Measurements from ENCODE around the gene FAM98B.

FAM98B gene

DNA sequence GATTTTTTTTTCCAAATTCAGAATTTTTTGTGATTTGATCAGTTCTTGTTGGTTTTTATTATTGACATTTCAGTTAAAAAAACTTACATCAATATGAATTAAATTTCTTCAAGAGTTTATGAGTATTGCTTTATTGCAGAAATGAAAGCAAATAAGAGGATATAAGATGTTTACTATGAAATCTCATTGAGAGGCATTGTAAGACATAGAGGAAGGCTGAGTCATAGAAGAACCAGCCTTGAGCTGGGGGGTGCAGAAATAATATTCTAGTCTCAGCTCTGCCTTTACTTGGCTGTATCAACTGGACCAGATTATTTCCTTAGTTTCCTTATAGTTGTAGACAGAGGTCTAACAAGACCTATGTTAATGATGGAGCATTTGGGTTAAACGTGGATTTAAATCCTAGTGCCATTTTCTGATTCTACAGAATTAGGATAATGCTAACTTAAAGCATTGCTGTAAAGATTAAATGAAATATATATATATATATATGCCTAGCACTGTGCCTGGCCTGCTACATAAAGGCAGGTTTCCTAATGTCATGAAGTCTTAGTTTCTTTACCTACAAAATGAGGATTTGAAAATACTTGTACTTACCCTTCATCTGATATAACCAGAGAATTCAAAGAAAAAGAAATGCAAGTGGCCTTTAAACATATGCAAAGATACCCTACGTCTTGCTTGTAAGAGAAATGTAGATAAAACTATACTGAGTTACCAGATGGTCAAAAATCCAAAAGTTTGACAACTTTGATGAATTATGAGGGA lies 7.3 kb downstream of the FAM98B start:
- peak; percentile 35 for DNase-seq

DNA sequence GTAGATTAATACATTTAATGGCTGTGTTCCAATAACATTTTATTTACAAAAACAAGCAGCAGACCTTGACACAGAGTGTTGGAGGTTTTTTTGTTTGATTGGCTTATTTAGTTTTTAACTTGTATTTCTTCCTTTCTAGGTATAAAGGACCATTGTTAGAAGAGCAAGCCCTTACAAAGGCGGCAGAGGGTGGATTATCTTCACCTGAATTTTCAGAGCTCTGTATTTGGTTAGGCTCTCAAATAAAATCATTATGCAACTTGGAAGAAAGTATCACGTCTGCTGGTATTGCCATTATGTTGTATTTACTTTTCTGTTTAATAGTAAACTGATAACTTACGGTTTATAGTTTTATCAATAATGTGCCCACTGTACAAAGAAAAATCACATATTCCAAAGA lies 10.0 kb downstream of the FAM98B start:
- DNase-seq, result no peak

DNA sequence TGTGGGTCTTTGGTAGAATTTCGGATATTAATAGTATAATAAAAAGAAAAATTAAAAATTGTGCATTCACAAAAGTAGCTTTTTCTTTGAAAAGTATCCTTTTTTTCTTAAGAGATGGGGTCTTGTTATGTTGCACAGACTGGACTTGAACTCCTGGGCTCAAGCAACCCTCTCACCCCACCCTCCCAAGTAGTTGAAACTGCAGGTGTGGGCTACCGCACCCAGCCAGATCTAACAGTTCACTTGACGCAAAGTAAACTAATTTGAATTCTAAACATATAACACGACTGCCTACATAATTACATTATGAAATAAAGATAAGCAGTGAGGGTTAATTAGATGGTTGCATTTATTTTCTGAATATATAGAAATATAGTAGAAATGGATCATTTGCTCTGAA lies 10.7 kb downstream of the FAM98B start:
- no peak for DNase-seq

DNA sequence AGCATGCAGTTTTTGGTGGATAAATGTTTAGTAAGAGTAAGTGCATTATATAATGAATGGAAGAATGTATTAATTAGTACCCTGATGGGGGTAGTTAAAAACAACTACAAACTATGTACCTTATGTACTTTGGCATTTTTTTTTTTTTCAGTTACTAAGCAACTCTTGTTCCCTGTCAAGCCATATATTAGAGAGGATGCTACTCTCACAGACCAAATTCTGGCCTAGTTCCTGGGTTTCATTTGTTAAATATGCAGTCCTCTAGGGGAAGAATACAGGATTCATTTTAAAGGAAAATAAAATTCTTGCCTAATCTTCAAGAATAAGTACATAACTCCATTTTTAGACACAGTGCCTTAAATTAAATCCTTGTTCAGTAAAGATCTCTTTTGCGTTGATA lies 16.9 kb downstream of the FAM98B start:
- no peak for DNase-seq

DNA sequence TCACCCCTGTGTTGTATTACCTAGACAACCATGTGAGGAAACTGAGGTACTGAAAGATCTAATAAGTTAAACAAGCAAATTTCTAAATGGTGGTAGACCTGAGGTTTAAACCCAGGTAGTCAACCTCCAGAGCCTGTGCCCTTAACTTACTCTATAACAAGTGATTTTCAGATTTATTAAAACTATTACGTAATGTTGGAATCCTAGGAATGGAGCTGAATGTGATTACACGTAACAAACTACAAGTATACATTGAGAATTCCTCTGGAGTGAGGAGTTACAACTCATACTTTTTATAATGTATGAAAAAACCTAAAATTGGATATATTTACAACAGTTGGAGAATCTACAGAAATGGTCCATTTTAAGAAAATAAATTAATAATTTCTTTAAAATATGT lies 18.0 kb downstream of the FAM98B start:
- DNase-seq, result peak; percentile 18

DNA sequence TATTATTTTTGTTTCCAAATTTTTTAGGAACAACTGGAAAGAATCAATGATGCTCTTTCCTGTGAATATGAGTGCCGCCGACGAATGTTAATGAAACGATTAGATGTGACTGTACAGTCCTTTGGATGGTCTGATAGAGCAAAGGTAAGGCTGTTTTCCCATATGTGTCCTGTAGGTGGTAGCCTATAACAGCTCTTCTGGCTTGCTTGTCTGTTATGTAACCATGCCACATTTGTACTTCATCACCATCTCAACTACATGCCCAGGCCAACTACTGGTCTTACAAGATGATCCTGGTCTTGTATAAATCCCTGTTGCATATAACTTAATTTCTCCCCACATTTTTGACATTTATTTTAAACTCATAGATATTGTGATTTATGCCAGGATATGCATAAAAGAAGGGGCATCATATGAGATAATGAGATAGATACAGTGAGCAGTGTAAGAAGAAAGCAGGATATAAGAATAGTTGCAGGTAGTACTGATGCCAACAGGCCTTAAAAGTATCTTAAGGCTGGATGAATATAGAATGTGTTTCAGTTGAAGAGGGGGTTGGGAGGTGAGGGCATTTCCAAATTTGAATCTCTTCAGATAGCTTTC lies 20.3 kb downstream of the FAM98B start:
- peak; percentile 69 for DNase-seq

DNA sequence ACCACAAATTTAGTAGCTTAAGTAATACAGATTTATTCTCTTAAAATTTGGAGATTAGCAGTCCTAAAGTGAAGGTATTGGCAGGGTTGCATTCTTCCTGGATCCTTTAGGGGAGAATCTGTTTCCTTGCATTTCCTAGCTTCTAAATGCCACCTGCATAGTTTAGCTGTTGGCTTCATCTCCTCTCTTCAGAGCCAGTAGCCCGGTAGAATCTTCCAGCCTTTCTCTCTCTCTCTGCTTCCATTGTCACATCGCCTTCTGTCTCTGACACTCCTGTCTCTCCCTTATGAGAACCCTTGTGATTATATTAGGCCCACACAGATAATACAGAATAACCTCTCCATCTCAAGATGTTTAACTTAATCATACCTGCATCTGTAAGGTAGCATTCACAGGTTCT lies 21.4 kb downstream of the FAM98B start:
- no peak for DNase-seq

DNA sequence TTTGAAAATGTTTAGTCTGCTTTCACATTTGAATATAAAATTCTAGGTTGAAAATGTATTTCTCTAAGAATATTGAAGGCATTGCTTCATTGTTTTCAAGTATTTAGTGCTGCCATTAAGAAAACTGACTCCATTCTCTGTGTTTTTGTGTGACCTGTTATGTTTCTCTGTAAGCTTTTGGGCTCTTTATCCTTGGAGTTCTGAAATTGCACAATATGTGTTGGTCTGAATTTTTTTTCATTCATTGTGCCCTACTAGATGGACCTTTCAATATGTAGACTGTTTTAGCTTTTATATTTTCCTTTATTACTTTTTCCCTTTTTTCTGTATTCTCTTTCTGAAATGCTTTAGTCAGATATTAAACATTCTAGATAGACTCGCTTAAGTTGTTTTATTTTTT lies 22.2 kb downstream of the FAM98B start:
- no peak for DNase-seq

DNA sequence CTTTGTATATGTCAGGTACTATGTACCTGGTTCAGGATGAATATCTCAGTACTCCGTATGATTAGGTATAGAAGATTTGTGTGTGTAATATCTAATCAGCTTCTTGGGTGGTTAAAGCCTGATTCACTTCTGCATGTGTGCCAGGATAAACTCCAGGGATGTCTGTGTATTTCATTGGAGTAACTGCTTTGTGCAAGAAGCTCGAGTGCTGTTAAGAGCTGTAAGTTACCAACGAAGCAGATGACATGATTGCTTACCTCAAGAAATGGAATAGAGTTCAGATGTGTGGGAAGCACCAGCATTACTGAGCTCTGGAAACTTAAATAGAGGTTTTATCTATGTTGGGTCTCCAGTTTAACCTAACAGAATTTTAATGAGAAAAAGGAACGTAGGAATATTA lies 23.7 kb downstream of the FAM98B start:
- DNase-seq, result no peak

DNA sequence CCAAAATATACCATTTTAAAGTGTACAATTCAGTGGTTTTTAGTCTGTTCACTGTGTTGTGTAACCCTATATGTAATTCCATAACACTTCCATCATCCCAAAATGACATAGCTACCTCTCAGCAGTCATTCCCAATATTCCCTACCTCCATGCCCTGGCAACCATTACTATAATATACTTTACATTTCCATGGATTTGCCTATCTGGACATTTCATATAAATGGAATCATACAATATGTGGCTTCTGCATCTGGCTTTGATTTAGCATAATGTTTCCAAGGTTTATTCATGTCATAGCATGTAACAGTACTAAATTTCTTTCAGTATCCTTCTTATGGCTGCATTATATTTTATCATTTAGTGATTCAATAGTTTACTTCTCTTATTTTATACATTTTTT lies 25.3 kb downstream of the FAM98B start:
- DNase-seq, result peak; percentile 3

DNA sequence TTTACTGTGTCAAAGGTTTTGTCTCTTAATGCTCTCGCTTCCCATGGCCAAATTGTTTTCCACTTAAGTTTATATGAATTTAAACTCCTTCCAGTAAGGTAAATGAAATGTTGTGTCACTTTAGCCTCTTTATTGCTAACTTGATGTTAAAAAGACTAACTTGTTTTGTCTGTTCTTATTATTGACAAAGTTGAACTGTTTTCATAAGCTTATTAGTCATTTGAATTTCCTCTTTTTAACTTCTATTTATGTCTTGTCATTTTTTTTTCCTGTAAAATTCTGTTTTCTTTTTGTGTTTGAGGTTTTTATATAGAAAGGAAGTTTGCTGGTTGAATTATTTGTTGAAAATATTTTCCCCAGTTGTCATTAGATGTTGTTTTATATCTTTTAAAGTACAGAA lies 25.8 kb downstream of the FAM98B start:
- DNase-seq, result no peak

DNA sequence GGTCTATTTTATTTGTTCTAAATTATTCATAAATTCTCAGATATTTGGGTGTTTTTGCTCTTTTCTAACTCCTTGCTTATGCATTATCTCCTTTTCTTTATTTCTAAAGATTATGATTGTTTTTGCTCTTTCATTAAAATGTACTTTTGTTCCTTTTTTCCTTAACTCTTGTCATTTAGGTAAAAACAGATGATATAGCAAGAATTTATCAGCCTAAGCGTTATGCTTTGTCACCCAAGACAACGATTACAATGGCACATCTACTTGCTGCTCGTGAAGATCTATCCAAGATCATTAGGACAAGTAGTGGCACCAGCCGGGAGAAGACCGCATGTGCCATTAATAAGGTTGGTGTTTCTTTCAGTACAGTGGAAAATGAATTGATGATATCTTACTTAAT lies 27.2 kb downstream of the FAM98B start:
- no peak for DNase-seq

DNA sequence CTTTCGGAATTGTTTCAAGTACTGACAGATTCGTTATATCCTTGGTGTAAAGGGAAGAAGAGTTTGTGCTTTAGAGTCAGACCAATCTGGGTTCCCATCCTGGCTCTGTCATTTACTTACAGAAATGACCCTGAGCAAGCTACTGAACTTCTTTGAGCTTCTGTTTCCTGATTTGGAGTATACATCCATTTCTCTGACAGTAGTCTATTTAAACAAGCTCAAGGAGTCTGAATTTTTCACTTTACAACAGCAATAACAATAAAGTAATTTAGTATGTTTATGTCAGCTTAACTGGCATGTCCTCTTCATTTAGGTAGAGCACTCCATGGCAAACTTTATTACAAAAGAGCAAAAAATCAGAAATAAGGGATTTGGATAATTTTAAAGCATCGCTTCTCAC lies 27.8 kb downstream of the FAM98B start:
- no peak for DNase-seq

DNA sequence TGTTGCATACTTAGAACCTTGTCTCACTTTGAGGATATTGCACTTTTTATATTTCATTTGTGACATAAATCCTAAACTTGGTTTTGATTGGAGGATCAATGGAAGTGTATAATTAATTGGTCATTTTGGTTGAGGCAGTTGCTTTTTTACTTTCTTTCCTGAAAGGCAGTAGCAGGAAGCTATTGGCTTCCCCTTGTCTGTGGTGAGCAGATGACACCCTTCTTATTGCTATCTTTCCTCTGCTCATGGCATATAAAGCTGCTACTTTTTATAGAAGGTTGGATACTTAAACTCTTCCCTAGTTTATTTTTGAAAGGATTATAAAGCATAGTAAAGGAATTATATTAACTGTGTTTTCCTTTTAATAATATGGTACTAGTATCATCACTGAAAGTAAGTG lies 28.6 kb downstream of the FAM98B start:
- DNase-seq, result no peak

DNA sequence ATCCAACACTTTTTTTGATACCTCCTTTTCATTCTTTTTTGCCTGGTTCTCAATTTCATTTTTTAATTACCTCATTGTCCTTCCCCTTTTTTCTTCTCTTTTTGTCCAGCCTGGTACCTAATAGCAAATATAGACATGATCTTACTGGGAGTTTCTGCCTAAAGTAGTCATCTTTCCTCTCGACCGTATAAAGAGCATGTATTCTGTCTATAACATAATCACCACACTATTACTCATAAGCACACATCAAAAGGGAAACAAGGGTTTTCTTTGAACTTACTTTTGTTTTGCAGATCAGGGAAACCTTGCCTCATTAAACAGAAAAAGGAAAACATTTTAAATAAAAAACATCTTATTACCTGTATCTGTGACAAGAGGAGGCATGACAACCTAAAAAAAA lies 33.0 kb downstream of the FAM98B start:
- no peak for DNase-seq

DNA sequence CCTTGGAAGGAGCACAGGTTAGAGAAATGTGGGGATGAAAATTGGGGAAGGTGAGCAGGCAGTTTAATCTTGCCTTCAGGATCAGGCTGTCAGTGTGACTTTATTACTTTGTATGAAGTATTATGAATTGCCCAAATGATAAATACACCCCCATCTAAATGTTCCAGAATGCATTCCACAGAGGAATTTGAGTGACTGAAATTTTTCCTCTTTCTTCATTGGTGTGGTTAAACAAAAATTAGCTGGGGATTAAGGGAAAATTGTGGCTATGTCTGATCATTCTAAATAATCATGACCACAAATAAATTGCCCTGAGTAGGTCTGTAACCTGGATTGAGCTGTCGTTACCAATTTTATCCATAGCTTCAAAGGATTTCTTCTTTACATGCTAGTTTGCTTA lies 33.5 kb downstream of the FAM98B start:
- no peak for DNase-seq

DNA sequence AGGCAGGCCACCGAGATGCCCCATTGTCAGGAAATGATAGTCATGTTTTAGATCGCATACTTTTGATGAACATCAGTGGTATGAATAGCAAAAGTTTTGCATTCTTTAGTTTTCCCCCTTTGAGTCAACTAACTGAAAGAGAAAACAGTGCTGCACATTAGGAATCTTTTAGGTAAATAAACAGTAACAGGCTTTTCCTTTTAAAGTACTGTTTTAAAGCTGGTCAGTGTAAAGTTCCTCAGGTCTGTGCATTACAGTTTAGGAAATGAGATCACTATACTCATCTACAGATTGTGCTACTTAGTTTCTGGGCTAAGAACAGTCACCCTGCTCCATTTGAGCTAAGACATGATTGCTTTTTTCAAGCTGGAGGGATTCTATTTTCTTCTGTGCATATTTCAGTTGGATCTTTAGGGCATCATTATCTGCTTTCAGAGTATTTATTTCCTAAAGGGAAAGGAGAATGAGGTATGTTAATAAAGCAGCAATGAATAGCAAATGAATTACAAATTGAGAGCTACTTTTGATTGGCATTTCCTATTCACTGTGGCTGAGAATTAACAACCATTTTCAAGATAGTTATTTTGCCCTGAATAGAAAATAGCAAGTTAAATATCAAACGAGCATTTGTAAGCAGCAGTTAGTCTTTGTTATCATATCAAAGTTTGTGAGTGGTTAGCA lies 36.5 kb downstream of the FAM98B start:
- DNase-seq, result peak; percentile 65

DNA sequence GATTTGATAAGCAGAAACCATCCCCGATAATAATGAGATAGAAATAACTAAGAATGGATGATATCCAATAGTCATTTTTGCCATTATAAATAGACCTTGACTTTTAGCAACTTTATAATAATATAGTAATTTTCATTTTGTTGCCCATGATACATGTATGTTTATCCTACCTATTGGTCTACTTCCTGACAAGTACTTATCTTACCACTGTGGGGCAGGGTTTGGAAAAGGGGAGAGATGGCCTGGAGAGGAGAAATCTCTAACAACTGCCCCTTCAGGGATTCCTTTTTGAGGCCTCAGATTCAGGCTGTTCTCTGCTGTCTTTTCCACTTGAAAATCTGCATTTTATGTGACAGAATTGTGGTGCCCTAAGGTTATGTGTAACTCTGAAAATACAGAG lies 42.2 kb downstream of the FAM98B start:
- no peak for DNase-seq

DNA sequence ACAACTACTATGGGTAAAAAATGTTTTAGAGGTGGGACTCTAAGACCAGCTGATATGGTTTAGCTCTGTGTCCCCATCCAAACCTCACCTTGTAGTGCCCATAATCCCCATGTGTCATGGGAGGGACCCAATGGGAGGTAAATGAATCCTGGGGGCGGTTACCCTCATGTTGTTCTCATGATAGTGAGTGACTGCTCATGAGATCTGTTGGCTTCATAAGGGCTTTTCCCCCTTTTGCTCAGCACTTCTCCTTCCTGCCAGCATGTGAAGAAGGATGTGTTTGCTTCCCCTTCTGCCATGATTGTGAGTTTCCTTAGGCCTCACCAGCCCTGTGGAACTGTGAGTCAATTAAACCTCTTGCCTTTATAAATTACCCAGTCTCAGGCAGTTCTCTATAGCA lies 45.7 kb downstream of the FAM98B start:
- no peak for DNase-seq

DNA sequence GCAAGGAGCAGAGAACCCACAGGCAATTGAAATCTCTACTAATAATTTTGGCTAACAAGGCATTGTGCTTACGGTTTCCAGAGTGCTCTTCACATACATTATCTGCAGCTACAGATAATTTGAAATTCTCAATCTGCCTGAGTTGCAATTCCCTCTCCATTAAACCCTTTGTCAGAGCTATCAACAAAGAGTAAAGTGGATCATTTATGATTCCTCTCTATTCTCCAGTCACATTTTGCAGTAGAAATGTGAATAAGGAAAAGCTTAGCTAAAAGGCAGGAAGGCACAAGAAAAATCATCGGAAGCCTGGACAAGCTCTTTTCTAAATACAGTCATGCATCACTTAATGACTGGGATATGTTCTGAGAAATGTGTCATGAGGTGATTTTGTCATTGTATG lies 49.6 kb downstream of the FAM98B start:
- DNase-seq, result no peak

DNA sequence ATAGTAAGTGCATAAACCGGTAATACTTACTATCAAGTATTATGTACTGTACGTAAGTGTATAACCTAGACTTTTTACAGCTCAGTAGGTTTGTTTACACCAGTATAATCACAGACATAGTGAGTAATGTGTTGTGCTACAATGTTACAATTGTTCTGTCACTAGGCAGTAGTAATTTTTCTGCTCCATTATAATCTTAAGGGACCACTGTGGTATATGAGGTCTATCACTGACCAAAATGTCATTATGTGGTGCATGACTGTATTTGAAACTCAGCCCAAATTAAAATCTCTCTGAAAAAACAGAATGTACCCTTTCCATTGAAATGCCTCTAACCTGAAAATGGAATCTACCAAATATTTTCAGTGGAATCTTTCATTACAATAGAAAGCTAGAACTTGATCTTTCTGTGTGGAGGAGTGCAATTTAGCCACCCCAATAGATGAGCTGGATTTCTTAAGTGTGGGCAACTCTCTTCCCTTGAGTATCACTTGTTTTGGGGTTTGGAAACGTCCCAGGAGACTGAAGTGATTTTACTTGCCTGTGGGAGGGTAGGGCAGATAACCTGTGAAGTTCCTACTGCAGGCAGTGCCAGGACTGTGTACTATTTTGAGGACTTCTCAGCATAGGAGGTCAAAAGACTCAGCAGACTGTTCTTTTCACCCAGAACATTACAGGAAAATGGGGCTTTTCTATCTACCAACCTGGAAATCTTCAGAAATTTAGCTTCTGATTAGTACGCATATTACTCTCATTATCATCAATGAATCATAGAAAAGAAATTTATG lies 50.9 kb downstream of the FAM98B start:
- DNase-seq, result no peak

DNA sequence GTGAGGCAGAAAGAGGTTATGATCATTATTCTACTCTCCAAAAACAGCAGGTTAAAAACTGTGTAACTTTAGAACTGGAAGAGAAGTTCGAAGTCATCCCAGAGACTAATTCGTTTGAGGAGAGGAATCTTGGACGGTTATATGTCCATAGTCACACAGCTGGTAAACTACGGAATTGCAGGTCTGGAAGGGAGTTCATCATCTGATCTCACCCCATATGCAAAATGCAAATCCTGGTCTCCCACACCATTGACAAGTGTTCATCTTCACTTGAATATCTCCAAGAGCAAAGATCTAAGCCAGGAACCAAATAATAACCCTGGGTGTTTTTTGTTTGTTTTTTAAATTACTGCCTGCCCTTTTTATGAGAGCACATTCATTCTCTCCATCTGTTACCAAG lies 53.1 kb downstream of the FAM98B start:
- no peak for DNase-seq

DNA sequence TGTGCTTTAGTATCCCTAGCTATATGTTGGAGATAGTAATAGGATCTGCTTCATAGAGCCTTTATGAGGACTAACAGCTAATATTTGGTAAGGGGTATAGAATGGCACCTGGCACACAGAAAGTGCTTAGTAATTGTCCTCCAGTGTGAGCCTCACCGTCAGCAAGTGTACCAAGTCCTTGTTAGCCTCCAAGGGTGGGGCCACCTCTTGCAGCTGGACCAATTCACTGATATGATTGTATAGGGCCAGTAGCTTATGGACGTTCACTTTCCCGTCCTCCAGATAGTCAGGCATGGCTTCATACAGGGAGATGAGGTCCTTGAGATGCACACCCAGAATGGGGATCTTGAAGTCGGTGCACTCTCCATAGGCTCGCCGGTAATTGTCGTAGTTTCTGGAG lies 53.6 kb downstream of the FAM98B start:
- DNase-seq, result no peak

DNA sequence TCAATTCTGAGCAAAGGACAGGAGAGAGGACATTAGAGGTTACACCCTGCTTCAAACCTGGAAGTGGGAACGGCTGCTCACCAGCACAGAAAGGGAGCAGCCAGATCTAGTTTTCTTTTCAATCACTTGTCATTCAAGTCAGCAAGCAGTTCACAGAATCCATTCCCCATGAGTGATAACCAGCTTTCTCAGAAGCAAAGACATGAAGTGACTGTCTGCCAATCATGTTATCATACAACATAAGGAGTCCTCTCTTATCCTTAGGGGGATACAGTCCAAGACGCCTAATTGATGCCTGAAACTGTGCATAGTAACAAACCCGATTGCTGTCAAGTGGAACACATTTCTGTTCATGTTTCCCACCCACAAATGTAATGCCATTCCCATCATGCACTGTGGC lies 54.7 kb downstream of the FAM98B start:
- no peak for DNase-seq

Data from HCEC 1CT (cell line).